ENCODE data around the gene BUB1B. TPM values are rescaled to one million over a fixed set of nuclear protein-coding genes. Genes with fewer than 3 reads are reported as not detected.

BUB1B gene
- total and polyA plus RNA-seq, 8 donors: 1.6 to 25.0 (median 4.4) TPM

DNA sequence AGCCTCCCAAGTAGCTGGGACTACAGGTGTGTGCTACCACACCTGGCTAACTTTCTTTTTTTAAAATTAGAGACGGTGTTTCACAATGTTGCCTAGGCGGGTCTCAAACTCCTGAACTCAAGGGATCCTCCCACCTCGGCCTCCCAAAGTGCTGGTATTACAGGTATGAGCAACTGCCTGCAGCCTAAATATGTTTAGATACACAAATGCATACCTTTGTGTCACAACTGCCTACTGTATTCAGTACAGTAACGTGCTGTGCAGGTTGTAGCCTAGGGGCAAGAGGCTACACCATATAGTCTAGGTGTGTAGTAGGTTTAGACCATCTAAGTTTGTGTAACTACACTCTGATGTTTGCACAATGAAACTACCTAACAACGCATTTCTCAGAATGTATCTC lies 68.4 kb downstream of the BUB1B start:
- H3K9me3 ChIP-seq: no peaks in the 10 kb centered on the region
- intact Hi-C loops (cut with DNase I; ENCODE audit: low total_unique reads): no loop called here
- H3K27ac ChIP-seq: no peak overlapping the region
- no peaks in the 10 kb centered on the region for H3K27me3 ChIP-seq
- TF ChIP-seq EP300 (IDR thresholded peaks at IDR 0.05) (no peak), POLR2A (IDR thresholded peaks at IDR 0.05) (no peak), POLR2AphosphoS5 (IDR thresholded peaks at IDR 0.05) (no peak)
- TF ChIP-seq, protein P1, sequence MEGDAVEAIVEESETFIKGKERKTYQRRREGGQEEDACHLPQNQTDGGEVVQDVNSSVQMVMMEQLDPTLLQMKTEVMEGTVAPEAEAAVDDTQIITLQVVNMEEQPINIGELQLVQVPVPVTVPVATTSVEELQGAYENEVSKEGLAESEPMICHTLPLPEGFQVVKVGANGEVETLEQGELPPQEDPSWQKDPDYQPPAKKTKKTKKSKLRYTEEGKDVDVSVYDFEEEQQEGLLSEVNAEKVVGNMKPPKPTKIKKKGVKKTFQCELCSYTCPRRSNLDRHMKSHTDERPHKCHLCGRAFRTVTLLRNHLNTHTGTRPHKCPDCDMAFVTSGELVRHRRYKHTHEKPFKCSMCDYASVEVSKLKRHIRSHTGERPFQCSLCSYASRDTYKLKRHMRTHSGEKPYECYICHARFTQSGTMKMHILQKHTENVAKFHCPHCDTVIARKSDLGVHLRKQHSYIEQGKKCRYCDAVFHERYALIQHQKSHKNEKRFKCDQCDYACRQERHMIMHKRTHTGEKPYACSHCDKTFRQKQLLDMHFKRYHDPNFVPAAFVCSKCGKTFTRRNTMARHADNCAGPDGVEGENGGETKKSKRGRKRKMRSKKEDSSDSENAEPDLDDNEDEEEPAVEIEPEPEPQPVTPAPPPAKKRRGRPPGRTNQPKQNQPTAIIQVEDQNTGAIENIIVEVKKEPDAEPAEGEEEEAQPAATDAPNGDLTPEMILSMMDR (IDR thresholded peaks at IDR 0.05): no peak
- WGBS, 5 donors: 95 to 97% (median 96%) methylated on average over 5 of the region's 5 CpGs
- H3K4me3 ChIP-seq: no peak overlapping the region
- no peak for DNase-seq
- H3K4me1 ChIP-seq: peaks cover 0 to 7% (median 0%) of the 10 kb centered on the region in 4 donors
- no peaks in the 10 kb centered on the region for H3K36me3 ChIP-seq

DNA sequence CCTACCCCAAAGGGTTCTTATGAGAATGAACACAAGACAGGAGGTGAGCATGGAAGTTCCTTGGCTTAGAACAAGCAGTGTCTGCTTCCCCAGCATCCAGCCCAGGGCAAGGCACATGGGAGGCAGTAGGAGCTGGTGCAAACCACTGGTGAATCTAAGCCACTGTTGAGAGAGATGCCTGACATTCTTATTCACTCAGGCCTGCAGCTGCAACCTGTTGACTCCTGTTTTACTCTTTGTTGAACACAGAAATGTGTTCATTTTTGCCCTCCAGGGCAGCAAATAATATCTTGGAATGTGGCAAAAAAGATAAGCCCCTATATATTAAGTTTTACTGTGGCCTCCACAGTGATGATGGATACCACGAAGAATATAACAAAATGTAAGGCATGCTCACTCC lies 69.1 kb downstream of the BUB1B start:
- no peak overlapping the region for H3K27ac ChIP-seq
- H3K9me3 ChIP-seq: no peaks in the 10 kb centered on the region
- intact Hi-C loops (cut with DNase I; ENCODE audit: low total_unique reads): no loop called here
- 96 to 100% (median 100%) methylated on average over 1 of the region's 1 CpG for WGBS, 5 donors
- no peak for DNase-seq
- no peaks in the 10 kb centered on the region for H3K27me3 ChIP-seq
- H3K4me1 ChIP-seq: peaks cover 0 to 12% (median 0%) of the 10 kb centered on the region in 4 donors
- H3K36me3 ChIP-seq: no peaks in the 10 kb centered on the region
- H3K4me3 ChIP-seq: no peak overlapping the region
- TF ChIP-seq POLR2A (IDR thresholded peaks at IDR 0.05): no peak
- TF ChIP-seq EP300 (IDR thresholded peaks at IDR 0.05): no peak
- TF ChIP-seq POLR2AphosphoS5 (IDR thresholded peaks at IDR 0.05): no peak
- TF ChIP-seq, protein P1 (IDR thresholded peaks at IDR 0.05): no peak

DNA sequence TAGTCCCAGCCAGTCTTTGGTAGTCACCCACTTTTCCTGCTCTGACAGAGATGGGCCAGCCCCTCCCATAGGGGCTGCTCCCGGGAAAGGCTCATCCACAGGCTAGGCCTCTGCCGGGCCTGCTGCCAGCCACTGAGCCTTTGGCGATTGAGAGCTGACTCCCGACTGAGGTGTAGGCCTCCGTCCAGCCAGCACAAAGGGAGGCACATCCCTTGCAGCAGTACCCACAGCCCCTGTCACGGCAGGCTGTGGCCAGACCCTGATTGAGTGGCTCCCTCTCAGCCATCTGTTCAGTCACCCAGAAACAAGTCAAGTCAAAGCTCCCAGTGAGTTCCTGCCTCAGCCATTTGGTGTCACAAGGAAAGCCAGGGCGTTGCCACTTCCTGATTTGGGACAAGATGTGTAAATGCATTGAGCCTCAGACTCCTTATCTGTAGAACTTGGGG lies 71.8 kb downstream of the BUB1B start:
- WGBS, 5 donors: 46 to 90% (median 59%) methylated on average over 3 to 7 of the region's 7 CpGs
- H3K4me3 ChIP-seq: no peak overlapping the region
- H3K27ac ChIP-seq: no peak overlapping the region
- no peaks in the 10 kb centered on the region for H3K9me3 ChIP-seq
- TF ChIP-seq EP300 (IDR thresholded peaks at IDR 0.05) (no peak), POLR2A (IDR thresholded peaks at IDR 0.05) (no peak), POLR2AphosphoS5 (IDR thresholded peaks at IDR 0.05) (no peak)
- TF ChIP-seq, protein P1 (IDR thresholded peaks at IDR 0.05): no peak
- intact Hi-C loops (cut with DNase I; ENCODE audit: low total_unique reads): no loop called here
- peak in 1 of 2 donors; percentile 36 for DNase-seq
- no peaks in the 10 kb centered on the region for H3K36me3 ChIP-seq
- H3K4me1 ChIP-seq: peaks cover 0 to 14% (median 0%) of the 10 kb centered on the region in 4 donors
- no peaks in the 10 kb centered on the region for H3K27me3 ChIP-seq

DNA sequence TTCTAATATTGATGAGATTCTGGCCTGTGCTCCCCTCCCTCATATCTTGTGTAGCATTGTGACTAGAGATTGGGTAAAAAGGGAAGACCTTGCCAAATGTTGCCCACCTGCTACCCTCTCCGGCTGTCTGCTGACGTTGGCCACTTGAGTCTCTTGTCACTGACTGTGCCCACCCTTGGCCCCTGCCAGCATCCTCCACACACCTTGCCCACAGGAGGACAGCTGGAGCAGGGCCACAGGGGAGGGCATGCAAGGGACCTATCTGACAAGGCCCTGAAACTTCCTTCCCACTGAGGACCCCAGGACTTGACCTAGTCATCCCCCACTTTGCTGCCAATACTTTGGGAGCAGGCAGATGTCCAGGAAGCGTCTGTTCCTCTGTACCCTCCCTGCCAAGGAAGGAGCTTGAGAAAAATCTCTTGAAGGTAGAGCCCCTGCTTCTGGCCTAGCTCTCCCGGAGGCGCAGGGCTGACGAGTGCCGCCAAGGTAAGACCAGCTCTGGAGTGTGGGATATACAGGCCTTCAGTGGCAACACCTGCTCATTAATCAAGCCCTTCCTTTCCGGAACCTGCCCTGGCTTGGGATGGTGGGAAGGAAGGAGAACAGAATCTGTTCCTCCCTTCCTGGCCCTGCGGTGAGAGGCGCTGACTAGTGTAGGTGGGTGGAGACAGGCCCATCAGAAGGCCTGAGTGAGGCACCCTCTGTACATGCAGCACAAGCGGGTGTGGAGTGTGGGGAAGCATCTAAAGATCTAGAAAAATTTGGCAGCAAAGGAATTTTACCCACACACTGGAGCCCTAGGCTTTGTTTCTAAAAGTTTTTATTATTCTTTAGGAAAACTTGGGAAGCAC lies 73.1 kb downstream of the BUB1B start:
- intact Hi-C loops (cut with DNase I; ENCODE audit: low total_unique reads): no loop called here
- no peaks in the 10 kb centered on the region for H3K9me3 ChIP-seq
- H3K36me3 ChIP-seq: no peaks in the 10 kb centered on the region
- H3K4me3 ChIP-seq: no peak overlapping the region
- H3K4me1 ChIP-seq: peaks cover 4 to 20% (median 6%) of the 10 kb centered on the region in 4 donors
- TF ChIP-seq POLR2AphosphoS5 (IDR thresholded peaks at IDR 0.05): no peak
- no peak for DNase-seq
- H3K27me3 ChIP-seq: peaks cover 0 to 9% (median 0%) of the 10 kb centered on the region in 3 donors
- no peak overlapping the region for H3K27ac ChIP-seq
- 89 to 96% (median 93%) methylated on average over 11 of the region's 11 CpGs for WGBS, 5 donors

DNA sequence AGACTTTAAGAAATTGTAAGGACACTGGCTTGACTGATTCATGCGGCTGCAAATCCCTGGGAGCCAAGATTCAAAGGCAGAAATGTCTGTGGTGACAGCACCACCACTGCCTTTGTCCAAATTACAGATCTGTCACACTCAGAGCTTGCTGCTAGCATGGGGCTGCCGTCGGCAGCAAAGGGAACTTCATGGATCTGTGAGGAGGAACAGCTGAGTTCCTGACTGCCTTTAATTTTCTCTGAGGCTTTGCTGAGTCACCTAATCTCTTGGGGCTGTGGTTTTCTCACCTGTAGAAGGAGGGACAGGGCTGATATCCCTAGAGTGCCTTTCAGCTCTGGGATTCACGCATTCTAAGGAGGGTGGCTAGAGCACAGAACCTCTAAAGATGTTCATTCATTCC lies 73.9 kb downstream of the BUB1B start:
- no peaks in the 10 kb centered on the region for H3K9me3 ChIP-seq
- no peak for DNase-seq
- H3K4me1 ChIP-seq: peaks cover 10 to 28% (median 13%) of the 10 kb centered on the region in 4 donors
- peaks cover 0 to 18% (median 2%) of the 10 kb centered on the region in 3 donors for H3K27me3 ChIP-seq
- TF ChIP-seq, protein P1 (IDR thresholded peaks at IDR 0.05): no peak
- TF ChIP-seq POLR2AphosphoS5 (IDR thresholded peaks at IDR 0.05): no peak
- no peak for TF ChIP-seq POLR2A (IDR thresholded peaks at IDR 0.05)
- TF ChIP-seq EP300 (IDR thresholded peaks at IDR 0.05): no peak
- H3K4me3 ChIP-seq: no peak overlapping the region
- no peaks in the 10 kb centered on the region for H3K36me3 ChIP-seq
- 66 to 74% (median 70%) methylated on average over 4 of the region's 4 CpGs for WGBS, 5 donors
- H3K27ac ChIP-seq: no peak overlapping the region
- intact Hi-C loops (cut with DNase I; ENCODE audit: low total_unique reads): no loop called here
